PFSK-1 (cell line): ENCODE measurements around the gene LMO4.

Experiments
- FOXP2 ChIP-seq: optimal IDR thresholded peaks from 2 replicates; pipeline ENCODE3; 2011; ENCODE audit warnings: borderline replicate concordance, control low read depth, inconsistent platforms; ENCODE audit not compliant: insufficient read depth; ENCODE audit errors: extremely low read length, extremely low read depth
- POLR2AphosphoS5 ChIP-seq: IDR thresholded peaks from 2 replicates; pipeline ENCODE4 v1.6.1; 2012; ENCODE audit warnings: low read depth, mild to moderate bottlenecking, control low read depth, low read length, moderate library complexity
- SIN3A ChIP-seq: IDR thresholded peaks from 2 replicates; pipeline ENCODE4 v1.6.1; 2012; ENCODE audit warnings: mild to moderate bottlenecking, low read length, moderate library complexity, borderline replicate concordance; ENCODE audit not compliant: insufficient read depth
- TAF1 ChIP-seq: IDR thresholded peaks from 2 replicates; pipeline ENCODE4 v1.6.1; 2012; ENCODE audit warnings: low read length, control low read depth, borderline replicate concordance; ENCODE audit not compliant: insufficient read depth
- TF ChIP-seq, protein P1 (sequence below), 2 experiments: IDR thresholded peaks; 2 replicates each; pipeline versions ENCODE4 v1.6.1 to v1.8.0; 2011 to 2012; ENCODE audit warnings: low read depth in 2 of 2, low read length in 2 of 2, control low read depth in 1 of 2, inconsistent platforms in 1 of 2, mild to moderate bottlenecking in 1 of 2, moderate library complexity in 1 of 2; ENCODE audit not compliant: insufficient read depth in 1 of 2

DNA sequence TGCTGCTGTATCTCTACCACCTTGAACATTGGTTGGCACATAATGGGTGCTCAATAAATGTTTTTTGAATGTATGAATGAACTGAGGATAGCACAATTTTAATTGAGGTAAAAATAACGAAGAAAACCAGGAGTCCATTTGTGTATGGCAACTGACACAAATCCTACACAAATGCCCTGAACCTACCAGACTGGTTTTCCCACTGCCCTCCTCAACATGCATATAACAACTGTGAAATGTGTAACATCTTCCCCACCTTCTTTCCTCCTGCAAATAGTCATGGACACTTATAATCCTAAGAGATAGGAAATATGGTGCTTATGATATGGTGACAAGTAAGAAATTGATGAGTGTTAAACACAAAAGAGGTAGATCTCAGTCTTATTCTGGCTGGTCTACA is 9.9 kb upstream of the LMO4 start:
- TF ChIP-seq, protein P1, sequence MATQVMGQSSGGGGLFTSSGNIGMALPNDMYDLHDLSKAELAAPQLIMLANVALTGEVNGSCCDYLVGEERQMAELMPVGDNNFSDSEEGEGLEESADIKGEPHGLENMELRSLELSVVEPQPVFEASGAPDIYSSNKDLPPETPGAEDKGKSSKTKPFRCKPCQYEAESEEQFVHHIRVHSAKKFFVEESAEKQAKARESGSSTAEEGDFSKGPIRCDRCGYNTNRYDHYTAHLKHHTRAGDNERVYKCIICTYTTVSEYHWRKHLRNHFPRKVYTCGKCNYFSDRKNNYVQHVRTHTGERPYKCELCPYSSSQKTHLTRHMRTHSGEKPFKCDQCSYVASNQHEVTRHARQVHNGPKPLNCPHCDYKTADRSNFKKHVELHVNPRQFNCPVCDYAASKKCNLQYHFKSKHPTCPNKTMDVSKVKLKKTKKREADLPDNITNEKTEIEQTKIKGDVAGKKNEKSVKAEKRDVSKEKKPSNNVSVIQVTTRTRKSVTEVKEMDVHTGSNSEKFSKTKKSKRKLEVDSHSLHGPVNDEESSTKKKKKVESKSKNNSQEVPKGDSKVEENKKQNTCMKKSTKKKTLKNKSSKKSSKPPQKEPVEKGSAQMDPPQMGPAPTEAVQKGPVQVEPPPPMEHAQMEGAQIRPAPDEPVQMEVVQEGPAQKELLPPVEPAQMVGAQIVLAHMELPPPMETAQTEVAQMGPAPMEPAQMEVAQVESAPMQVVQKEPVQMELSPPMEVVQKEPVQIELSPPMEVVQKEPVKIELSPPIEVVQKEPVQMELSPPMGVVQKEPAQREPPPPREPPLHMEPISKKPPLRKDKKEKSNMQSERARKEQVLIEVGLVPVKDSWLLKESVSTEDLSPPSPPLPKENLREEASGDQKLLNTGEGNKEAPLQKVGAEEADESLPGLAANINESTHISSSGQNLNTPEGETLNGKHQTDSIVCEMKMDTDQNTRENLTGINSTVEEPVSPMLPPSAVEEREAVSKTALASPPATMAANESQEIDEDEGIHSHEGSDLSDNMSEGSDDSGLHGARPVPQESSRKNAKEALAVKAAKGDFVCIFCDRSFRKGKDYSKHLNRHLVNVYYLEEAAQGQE (IDR thresholded peaks at IDR 0.05; ENCODE audit: insufficient read depth in 1 of 2, low read depth in 2 of 2, low read length in 2 of 2) = no peak
- no peak for TF ChIP-seq TAF1
- TF ChIP-seq POLR2AphosphoS5 = no peak
- TF ChIP-seq SIN3A = no peak
- no peak for TF ChIP-seq FOXP2
